Karpas-422 (cell line): ENCODE measurements around the gene RARRES2. TPM values are rescaled to one million over a fixed set of nuclear protein-coding genes. Genes with fewer than 3 reads are reported as not detected.
"Not testable (repeated sequence)": the region's sequence is repeated elsewhere in the genome, so short reads cannot be mapped to it uniquely, and the experiment has no call there.

Experiments used
- DNase-seq: peaks from one replicate; pipeline ENCODE4 v3.0.0-alpha.2; 2015
- H2AFZ ChIP-seq: fragments of 200-600 bp; sonication (generic); 2 replicates; pipeline ENCODE4 v1.6.1; 2014; ENCODE audit warnings: antibody characterized with exemption, low read length, mixed read lengths
- H3K27ac ChIP-seq: fragments of 200-600 bp; sonication (generic); 2 replicates; pipeline ENCODE4 v1.5.1; 2014; ENCODE audit warnings: mild to moderate bottlenecking, low read length, moderate library complexity
- H3K27me3 ChIP-seq: fragments of 200-600 bp; sonication (generic); 2 replicates; pipeline ENCODE4 v1.6.1; 2014; ENCODE audit warnings: low read length, mixed read lengths
- H3K36me3 ChIP-seq: fragments of 200-600 bp; sonication (generic); 2 replicates; pipeline ENCODE4 v1.6.1; 2014; ENCODE audit warnings: low read length, mixed read lengths; ENCODE audit not compliant: insufficient read depth
- H3K4me1 ChIP-seq: fragments of 200-600 bp; sonication (generic); 2 replicates; pipeline ENCODE4 v1.6.1; 2014; ENCODE audit warnings: mild to moderate bottlenecking, low read length, mixed read lengths
- H3K4me2 ChIP-seq: fragments of 200-600 bp; sonication (generic); 2 replicates; pipeline ENCODE4 v1.6.1; 2014; ENCODE audit warnings: low read length, low read depth, mild to moderate bottlenecking; ENCODE audit not compliant: poor library complexity, severe bottlenecking
- H3K4me3 ChIP-seq: fragments of 200-600 bp; sonication (generic); 2 replicates; pipeline ENCODE4 v1.5.1; 2014; ENCODE audit warnings: mild to moderate bottlenecking, antibody characterized with exemption, low read length, mixed read lengths
- H3K79me2 ChIP-seq: fragments of 200-600 bp; sonication (generic); 2 replicates; pipeline ENCODE4 v1.6.1; 2014; ENCODE audit warnings: mild to moderate bottlenecking, low read length, mixed read lengths
- H3K9ac ChIP-seq: fragments of 200-600 bp; sonication (generic); 2 replicates; pipeline ENCODE4 v1.6.0; 2014; ENCODE audit warnings: low read length
- H3K9me2 ChIP-seq: fragments of 200-600 bp; sonication (generic), shearing (Covaris generic); replicated peaks from 2 replicates; pipeline ENCODE4 v1.6.0; 2014; ENCODE audit warnings: mild to moderate bottlenecking, low read length, moderate library complexity; ENCODE audit not compliant: insufficient read depth
- H3K9me3 ChIP-seq: fragments of 300-700, 200-600 bp; sonication (generic); 2 replicates; pipeline ENCODE4 v1.6.1; 2014; ENCODE audit warnings: low read length, mixed read lengths
- H4K20me1 ChIP-seq: fragments of 200-600 bp; sonication (generic); 2 replicates; pipeline ENCODE4 v1.6.1; 2014; ENCODE audit warnings: mild to moderate bottlenecking, antibody characterized with exemption, low read length, low read depth; ENCODE audit not compliant: insufficient read depth
- total RNA-seq: library from RNA; depleted of rRNA; stranded (reverse); fragments of >200 nt; shearing (Covaris generic); gene quantifications from 2 replicates; pipeline ENCODE4 v1.2.3, GENCODE V29; 2014; ENCODE audit warnings: low replicate concordance; rRNA removed

RARRES2 gene
- total RNA-seq, 1 experiment from 2014 or later: not detected

GRCh38 chr7:150288816-150289215 is 52.6 kb downstream of the RARRES2 start:
- H3K9me3 ChIP-seq, H3K79me2 ChIP-seq, H3K9ac ChIP-seq, H3K4me1 ChIP-seq, H3K9me2 ChIP-seq, H3K27ac ChIP-seq, H2AFZ ChIP-seq, H3K4me3 ChIP-seq, H3K36me3 ChIP-seq, H3K4me2 ChIP-seq, H3K27me3 ChIP-seq, H4K20me1 ChIP-seq, DNase-seq: not testable (repeated sequence)

Other genes starting within 250 kb of the RARRES2 start
- gene LRRC61, start 18.3 kb downstream of the RARRES2 start, total RNA-seq: 4.1 and 16.5 TPM in 2 replicates
- gene ACTR3C, start 18.1 kb downstream of the RARRES2 start, total RNA-seq: 0.48 and 13.8 TPM in 2 replicates
- 53.3 and 98.4 TPM in 2 replicates for gene REPIN1, start 27.2 kb upstream of the RARRES2 start, total RNA-seq
- gene ZNF775, start 37.7 kb upstream of the RARRES2 start, total RNA-seq: 1.5 and 4.7 TPM in 2 replicates
- gene GIMAP8, start 109.0 kb upstream of the RARRES2 start, total RNA-seq: not detected in 2 replicates
- not detected in 2 replicates for gene GIMAP7, start 173.2 kb upstream of the RARRES2 start, total RNA-seq
- not detected in 2 replicates for gene GIMAP4, start 225.8 kb upstream of the RARRES2 start, total RNA-seq